Esophagus muscularis mucosa (tissue), 4 donors: ENCODE data around the gene OLFM2. TPM values are rescaled to one million over a fixed set of nuclear protein-coding genes. Genes with fewer than 3 reads are reported as not detected.
"Not testable (repeated sequence)": the region's sequence is repeated elsewhere in the genome, so short reads cannot be mapped to it uniquely, and the experiment has no call there.

Experiments
- DNase-seq: peaks from one replicate; pipeline ENCODE4 v3.0.0-alpha.2; 2017; ENCODE audit errors: extremely low spot score
- H3K27ac ChIP-seq, 4 donors: fragments of 200-600 bp; sonication (generic); replicated peaks in 1 of 4; 1 replicate in 3 of 4; 2 replicates in 1 of 4; pipeline ENCODE4 v1.5.1; 2016 to 2019; ENCODE audit warnings: mild to moderate bottlenecking in 1 of 4
- H3K27me3 ChIP-seq, 4 donors: fragments of 200-600 bp; sonication (generic); one replicate each; pipeline versions ENCODE4 v1.5.1 to v1.6.0; 2016 to 2019
- H3K36me3 ChIP-seq, 4 donors: fragments of 200-600 bp; sonication (generic); one replicate each; pipeline ENCODE4 v1.5.1; 2016 to 2019
- H3K4me1 ChIP-seq, 4 donors: fragments of 200-600 bp; sonication (generic); one replicate each; pipeline ENCODE4 v1.5.1; 2016 to 2019
- H3K4me3 ChIP-seq, 4 donors: fragments of 200-600 bp; sonication (generic); 1 replicate in 2 of 4; 2 replicates in 2 of 4; pipeline ENCODE4 v1.5.1; 2016 to 2019; ENCODE audit warnings: mild to moderate bottlenecking in 4 of 4, moderate library complexity in 1 of 4
- H3K9me3 ChIP-seq, 4 donors: fragments of 200-600 bp; sonication (generic); 1 replicate in 3 of 4; 2 replicates in 1 of 4; pipeline ENCODE4 v1.5.1; 2016 to 2019
- CTCF ChIP-seq, 3 experiments: fragments of 200-600 bp in 2 of 3; fragments of 450-650 bp in 1 of 3; sonication (generic) in 2 of 3; IDR thresholded peaks; one replicate each; pipeline ENCODE4 v1.5.1; 2017 to 2019; ENCODE audit warnings: antibody characterized with exemption in 3 of 3, mild to moderate bottlenecking in 2 of 3, moderate library complexity in 1 of 3
- EP300 ChIP-seq: sonication (generic); formaldehyde crosslinking; IDR thresholded peaks from one replicate; pipeline ENCODE4 v1.6.1; 2017; ENCODE audit warnings: antibody characterized with exemption
- POLR2A ChIP-seq: fragments of 450-650 bp; IDR thresholded peaks from one replicate; pipeline ENCODE4 v1.6.1; 2017; ENCODE audit warnings: antibody characterized with exemption, moderate library complexity, mild to moderate bottlenecking, low read depth
- POLR2AphosphoS5 ChIP-seq, 2 donors: sonication (generic); formaldehyde crosslinking; IDR thresholded peaks; one replicate each; pipeline ENCODE4 v1.6.1; 2017; ENCODE audit warnings: antibody characterized with exemption in 2 of 2
- WGBS: methylation state at CpG from one replicate; pipeline ENCODE4 v1.1.5; 2018; 5-methylcytosine and 5-hydroxymethylcytosine counted together
- intact Hi-C: fragments of 100-400 bp; cut with DNase I; formaldehyde crosslinking; loops from one replicate; pipeline ENCODE4 v1.15.1; 2023
- total RNA-seq, 4 donors: library from RNA; depleted of rRNA; stranded (reverse); fragments of >200 nt; gene quantifications; one replicate each; pipeline versions ENCODE4 v1.1.0 to v1.2.1, GENCODE V29; 2016

OLFM2 gene
- total RNA-seq, 4 donors from 2014 or later = 3.6 to 17.1 (median 11.6) TPM

DNA sequence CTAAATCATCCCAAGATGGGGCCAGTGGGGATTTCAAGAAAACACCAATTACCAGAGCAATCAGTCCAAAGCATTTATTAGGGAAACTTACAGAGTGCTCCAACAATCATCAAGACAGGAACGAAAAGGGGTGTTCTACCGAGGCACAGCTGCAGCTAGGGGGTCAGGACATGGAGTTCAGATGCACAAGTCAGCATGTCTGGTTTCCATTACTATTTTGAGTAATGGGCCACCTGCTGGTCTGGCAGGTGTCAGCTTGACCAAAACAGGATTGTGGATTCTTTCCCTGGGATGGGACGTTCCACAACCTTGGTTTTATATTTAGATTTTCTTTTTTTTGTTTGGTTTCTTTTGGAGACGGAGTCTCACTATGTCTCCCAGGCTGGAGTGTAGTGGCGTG is 112.5 kb downstream of the OLFM2 start:
- Histone ChIP-seq H3K27me3 (no peaks in the 10 kb centered on the region), H3K9me3 (peaks cover 0 to 4% (median 0%) of the 10 kb centered on the region in 4 donors), H3K4me1 (peaks cover 25 to 32% (median 31%) of the 10 kb centered on the region in 4 donors), H3K4me3 (no peak overlapping the region), H3K36me3 (peaks cover 0 to 2% (median 0%) of the 10 kb centered on the region in 4 donors), H3K27ac (no peak overlapping the region)
- intact Hi-C loops = no loop called here
- DNase-seq = no peak
- WGBS = 79% methylated on average over 5 of the region's 5 CpGs
- TF ChIP-seq POLR2AphosphoS5 (IDR thresholded peaks at IDR 0.05) (no peak), POLR2A (no peak), CTCF (IDR thresholded peaks at IDR 0.05) (no peak), EP300 (no peak)

DNA sequence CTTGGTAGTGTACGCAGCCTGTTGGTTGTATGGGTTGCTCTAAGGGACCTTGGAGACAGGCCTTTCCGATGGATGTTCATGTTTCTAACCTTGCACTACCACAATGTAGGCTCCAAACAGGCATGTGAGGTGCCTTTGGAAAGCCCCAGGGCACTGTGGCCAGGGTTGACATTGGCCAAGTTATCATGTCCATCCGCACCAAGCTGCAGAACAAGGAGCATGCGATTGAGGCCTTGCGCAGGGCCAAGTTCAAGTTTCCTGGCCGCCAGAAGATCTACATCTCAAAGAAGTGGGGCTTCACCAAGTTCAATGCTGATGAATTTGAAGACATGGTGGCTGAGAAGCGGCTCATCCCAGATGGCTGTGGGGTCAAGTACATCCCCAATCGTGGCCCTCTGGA is 116.3 kb downstream of the OLFM2 start:
- DNase-seq, H3K27me3 ChIP-seq, H3K9me3 ChIP-seq, H3K36me3 ChIP-seq, intact Hi-C loops: not testable (repeated sequence)
- WGBS = 90% methylated on average over 4 of the region's 8 CpGs
- Histone ChIP-seq H3K27ac (peak overlapping the region; percentile 92 to 95 (median 92)), H3K4me1 (peaks cover 12 to 36% (median 30%) of the 10 kb centered on the region in 4 donors), H3K4me3 (peak overlapping the region in 3 of 4 donors; percentile 93 to 99 (median 94))

GRCh38 chr19:9819596-9819909 is 116.8 kb downstream of the OLFM2 start:
- peaks cover 0 to 4% (median 0%) of the 10 kb centered on the region in 4 donors for H3K9me3 ChIP-seq
- H3K4me1 ChIP-seq = peaks cover 12 to 36% (median 30%) of the 10 kb centered on the region in 4 donors
- intact Hi-C loops = no loop called here
- H3K36me3 ChIP-seq = peaks cover 0 to 13% (median 3%) of the 10 kb centered on the region in 4 donors
- under 1% methylated on average over 20 of the region's 21 CpGs for WGBS
- H3K27me3 ChIP-seq = no peaks in the 10 kb centered on the region
- H3K4me3 ChIP-seq = peak overlapping the region; percentile 92 to 99 (median 94)
- no peak for TF ChIP-seq EP300
- no peak for TF ChIP-seq POLR2A
- peak; percentile 53 to 57 for TF ChIP-seq POLR2AphosphoS5 (IDR thresholded peaks at IDR 0.05)
- peak overlapping the region; percentile 92 to 95 (median 92) for H3K27ac ChIP-seq
- no peak for DNase-seq

DNA sequence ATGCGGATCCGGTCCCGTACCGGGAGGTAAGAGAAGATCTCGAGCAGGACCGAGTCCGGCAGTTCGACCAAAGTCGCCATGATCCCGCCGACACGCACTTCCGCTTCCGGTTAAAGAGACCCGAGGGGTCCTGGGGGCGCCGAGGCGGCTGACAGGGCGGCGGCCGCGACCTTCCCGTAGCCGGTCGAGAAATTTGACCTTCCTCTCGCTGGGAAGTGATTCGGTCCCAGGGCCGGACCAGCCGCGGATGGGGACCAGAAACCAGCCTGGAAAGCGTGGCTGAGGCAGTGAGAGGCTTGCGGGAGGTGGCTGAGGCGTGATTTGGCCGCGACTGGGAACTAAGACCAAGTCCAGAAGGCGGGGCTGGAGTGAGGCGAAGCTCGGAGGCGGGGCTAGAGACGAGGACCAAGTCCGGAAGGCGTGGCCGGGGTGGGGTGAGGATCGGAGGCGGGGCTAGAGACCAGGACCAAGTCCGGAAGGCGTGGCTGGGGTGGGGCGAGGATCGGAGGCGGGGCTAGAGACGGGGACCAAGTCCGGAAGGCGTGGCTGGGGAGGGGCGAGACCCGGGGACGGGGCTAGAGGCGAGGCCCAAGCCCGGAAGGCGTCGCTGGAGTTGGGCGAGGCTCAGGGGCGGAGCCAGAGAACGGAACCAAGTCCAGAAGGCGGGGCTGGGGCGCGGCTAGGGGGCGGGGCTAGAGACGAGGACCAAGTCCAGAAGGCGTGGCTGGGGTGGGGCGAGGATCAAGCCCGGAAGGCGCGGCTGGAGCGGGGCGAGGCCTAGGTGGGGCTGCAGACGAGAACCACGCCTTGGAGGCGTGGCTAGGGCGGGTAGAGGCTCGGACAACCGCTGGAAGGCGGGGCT is 117.3 kb downstream of the OLFM2 start, which contains the start of gene FBXL12:
Gene FBXL12, minus strand, starts transcription at position 346 of the 862 bp plus-strand sequence. Its CDS starts 266 bp downstream, at position 80.
- intact Hi-C loops = no loop called here
- WGBS = 0% methylated on average over 52 of the region's 82 CpGs

GRCh38 chr19:9818175-9818733 is 118.1 kb downstream of the OLFM2 start:
- peak overlapping the region; percentile 92 to 99 (median 94) for H3K4me3 ChIP-seq
- H3K27ac ChIP-seq = peak overlapping the region; percentile 92 to 95 (median 92)
- DNase-seq = no peak
- 18% methylated on average over 7 of the region's 39 CpGs for WGBS
- intact Hi-C loops = no loop called here
- TF ChIP-seq POLR2A = no peak
- TF ChIP-seq EP300 = no peak
- TF ChIP-seq CTCF (IDR thresholded peaks at IDR 0.05) = no peak
- no peak for TF ChIP-seq POLR2AphosphoS5 (IDR thresholded peaks at IDR 0.05)
- H3K27me3 ChIP-seq = no peaks in the 10 kb centered on the region
- H3K36me3 ChIP-seq = peaks cover 0 to 25% (median 10%) of the 10 kb centered on the region in 4 donors
- peaks cover 12 to 36% (median 30%) of the 10 kb centered on the region in 4 donors for H3K4me1 ChIP-seq
- H3K9me3 ChIP-seq = peaks cover 0 to 4% (median 0%) of the 10 kb centered on the region in 4 donors

More for the DNA sequence above, 117.3 kb downstream of the OLFM2 start, which contains the start of gene FBXL12:
- H3K9me3 ChIP-seq = peaks cover 0 to 4% (median 0%) of the 10 kb centered on the region in 4 donors
- H3K4me3 ChIP-seq = peak within 1 kb of the TSS; percentile 92 to 99 (median 94)
- peak; percentile 54 for TF ChIP-seq POLR2A
- TF ChIP-seq POLR2AphosphoS5 (IDR thresholded peaks at IDR 0.05) = peak; percentile 81 to 95
- no peak for TF ChIP-seq EP300
- no peak for TF ChIP-seq CTCF (IDR thresholded peaks at IDR 0.05)
- peaks cover 0 to 18% (median 3%) of the 10 kb centered on the region in 4 donors for H3K36me3 ChIP-seq
- H3K27ac ChIP-seq = peak within 1 kb of the TSS; percentile 92 to 95 (median 92)
- H3K4me1 ChIP-seq = peaks cover 12 to 36% (median 30%) of the 10 kb centered on the region in 4 donors
- peak; percentile 100 for DNase-seq
- H3K27me3 ChIP-seq = no peaks in the 10 kb centered on the region
